Activated CD4-positive, alpha-beta T cell treated with anti-CD3 and anti-CD28 coated beads for 36 hours (primary cell): ENCODE results near the gene KCTD13. TPM values are rescaled to one million over a fixed set of nuclear protein-coding genes. Genes with fewer than 3 reads are reported as not detected.
"Not testable (repeated sequence)": the region's sequence is repeated elsewhere in the genome, so short reads cannot be mapped to it uniquely, and the experiment has no call there.

Experiments
- ATAC-seq: fragments of 200-7000 bp; cut with Tn5 transposase; one replicate; pipeline ENCODE4 v1.10.0; 2021; ENCODE audit warnings: mild to moderate bottlenecking, moderate library complexity
- CTCF ChIA-PET: fragments of 350-600 bp; sonication (Branson Sonifier 250); formaldehyde crosslinking; loops from one replicate; lab custom pipeline; 2021; ENCODE audit warnings: antibody characterized with exemption; lab: Charles Lee
- POLR2A ChIA-PET: fragments of 350-600 bp; sonication (Branson Sonifier 250); formaldehyde crosslinking; loops from one replicate; lab custom pipeline; 2021; ENCODE audit warnings: antibody characterized with exemption, inconsistent platforms; lab: Charles Lee
- DNase-seq: peaks from one replicate; pipeline ENCODE4 v3.0.0-alpha.2; 2020
- H3K27ac Mint-ChIP-seq: one replicate; pipeline ENCODE4 v1.8.0; 2021; ENCODE audit warnings: mixed read lengths
- H3K27me3 Mint-ChIP-seq: one replicate; pipeline ENCODE4 v1.8.0; 2021; ENCODE audit warnings: mixed read lengths
- H3K36me3 Mint-ChIP-seq: one replicate; pipeline ENCODE4 v1.8.0; 2021; ENCODE audit warnings: low read depth, mixed read lengths
- H3K4me1 Mint-ChIP-seq: one replicate; pipeline ENCODE4 v1.8.0; 2021; ENCODE audit warnings: mixed read lengths
- H3K4me3 Mint-ChIP-seq: one replicate; pipeline ENCODE4 v1.8.0; 2021; ENCODE audit warnings: mild to moderate bottlenecking, moderate library complexity, mixed read lengths
- H3K9me3 Mint-ChIP-seq: one replicate; pipeline ENCODE4 v1.8.0; 2021; ENCODE audit warnings: low read depth, mixed read lengths
- intact Hi-C, 2 experiments: fragments of 100-400 bp; cut with DNase I in 1 of 2; cut with micrococcal nuclease in 1 of 2; formaldehyde crosslinking; loops; one replicate each; pipeline versions ENCODE4 v1.14.2 to v1.15.1; 2022 to 2024; cut with DNase I, micrococcal nuclease
- total RNA-seq, 2 experiments: library from RNA; stranded (reverse); gene quantifications; one replicate each; pipeline ENCODE4 v1.2.3, GENCODE V29; 2021

Gene KCTD13
- total RNA-seq, 2 experiments from 2014 or later, result 30.4 to 33.4 TPM

- no peaks in the 10 kb centered on the region for H3K9me3 Mint-ChIP-seq
- no peak overlapping the region for H3K4me3 Mint-ChIP-seq
- intact Hi-C loops, result loop anchor here in 1 of 2 experiments (5.0 kb wide), 2 partner anchors 84 to 144 kb away; partner anchors contain the start of genes C16orf92 and TMEM219
- H3K36me3 Mint-ChIP-seq, result no peaks in the 10 kb centered on the region
- H3K27me3 Mint-ChIP-seq, result peaks cover 25% of the 10 kb centered on the region
- CTCF ChIA-PET, result interaction anchor here (0.9 to 1.9 kb wide), 6 partner anchors 22 to 63 kb away, joined by 3 to 8 read pairs (median 3); partner anchors contain the start of genes ASPHD1 and PAGR1
- H3K27ac Mint-ChIP-seq, result no peak overlapping the region
- DNase-seq (no peak), ATAC-seq (no peak)
- H3K4me1 Mint-ChIP-seq, result peaks cover 7% of the 10 kb centered on the region
- POLR2A ChIA-PET, result interaction anchor here (1.6 kb wide), 1 partner anchor 15 kb away, joined by 4 read pairs; the partner anchor contains the start of gene CDIPT
These were observed 47.9 kb downstream of the KCTD13 start for GRCh38 chr16:29878172-29878571.

- H3K4me3 Mint-ChIP-seq, result peak overlapping the region; percentile 29
- peaks cover 22% of the 10 kb centered on the region for H3K27me3 Mint-ChIP-seq
- ATAC-seq (peak; percentile 93), DNase-seq (peak; percentile 85)
- H3K27ac Mint-ChIP-seq, result no peak overlapping the region
- no peaks in the 10 kb centered on the region for H3K9me3 Mint-ChIP-seq
- intact Hi-C loops, result loop anchor here in 1 of 2 experiments (1.0 to 5.0 kb wide), 5 partner anchors 14 to 145 kb away; partner anchors contain the start of genes ASPHD1, C16orf92, CDIPT and KCTD13
- peaks cover 7% of the 10 kb centered on the region for H3K4me1 Mint-ChIP-seq
- ChIA-PET CTCF (interaction anchor here (0.5 to 1.9 kb wide), 9 partner anchors 23 to 179 kb away, joined by 3 to 8 read pairs (median 3); partner anchors contain the start of genes ASPHD1, PAGR1 and TLCD3B), POLR2A (interaction anchor here (1.6 kb wide), 1 partner anchor 14 kb away, joined by 4 read pairs; the partner anchor contains the start of gene CDIPT)
- no peaks in the 10 kb centered on the region for H3K36me3 Mint-ChIP-seq
These were observed 48.6 kb downstream of the KCTD13 start for GRCh38 chr16:29877266-29877961.

GRCh38 chr16:29876594-29877249, 49.3 kb downstream of the KCTD13 start:
- H3K27ac Mint-ChIP-seq, result no peak overlapping the region
- DNase-seq (peak; percentile 58), ATAC-seq (no peak)
- peaks cover 22% of the 10 kb centered on the region for H3K27me3 Mint-ChIP-seq
- peaks cover 7% of the 10 kb centered on the region for H3K4me1 Mint-ChIP-seq
- H3K4me3 Mint-ChIP-seq, result peak overlapping the region; percentile 52
- ChIA-PET POLR2A (interaction anchor here (1.6 kb wide), 1 partner anchor 14 kb away, joined by 4 read pairs; the partner anchor contains the start of gene CDIPT), CTCF (interaction anchor here (0.6 to 1.9 kb wide), 6 partner anchors 28 to 178 kb away, joined by 3 to 8 read pairs (median 4); partner anchors contain the start of gene TLCD3B)
- H3K36me3 Mint-ChIP-seq, result no peaks in the 10 kb centered on the region
- no peaks in the 10 kb centered on the region for H3K9me3 Mint-ChIP-seq
- intact Hi-C loops, result loop anchor here in 1 of 2 experiments (1.0 to 5.0 kb wide), 5 partner anchors 13 to 146 kb away; partner anchors contain the start of genes ASPHD1, C16orf92, CDIPT and KCTD13

- Mint-ChIP-seq H3K27me3 (peaks cover 22% of the 10 kb centered on the region), H3K9me3 (no peaks in the 10 kb centered on the region), H3K4me1 (peaks cover 7% of the 10 kb centered on the region), H3K4me3 (peak overlapping the region; percentile 52), H3K36me3 (no peaks in the 10 kb centered on the region), H3K27ac (no peak overlapping the region)
- no peak for ATAC-seq
- ChIA-PET CTCF (interaction anchor here (0.9 to 1.0 kb wide), 2 partner anchors 29 to 46 kb away, joined by 4 read pairs; no protein-coding TSS in a partner anchor), POLR2A (no interaction called here)
- intact Hi-C loops, result loop anchor here in 1 of 2 experiments (5.0 kb wide), 2 partner anchors 86 to 146 kb away; partner anchors contain the start of genes C16orf92 and TMEM219
- DNase-seq, result no peak
These were observed 49.8 kb downstream of the KCTD13 start for GRCh38 chr16:29876217-29876593.

GRCh38 chr16:29875206-29875605, 50.8 kb downstream of the KCTD13 start:
- peaks cover 22% of the 10 kb centered on the region for H3K27me3 Mint-ChIP-seq
- intact Hi-C loops, result loop anchor here in 1 of 2 experiments (5.0 kb wide), 2 partner anchors 87 to 147 kb away; partner anchors contain the start of genes C16orf92 and TMEM219
- H3K36me3 Mint-ChIP-seq, result no peaks in the 10 kb centered on the region
- ATAC-seq (no peak), DNase-seq (no peak)
- H3K27ac Mint-ChIP-seq, result no peak overlapping the region
- no peak overlapping the region for H3K4me3 Mint-ChIP-seq
- ChIA-PET CTCF (interaction anchor here (0.7 to 0.9 kb wide), 2 partner anchors 9 to 11 kb away, joined by 3 to 4 read pairs; no protein-coding TSS in a partner anchor), POLR2A (interaction anchor here (0.7 kb wide), 1 partner anchor 97 kb away, joined by 10 read pairs; no protein-coding TSS in a partner anchor)
- no peaks in the 10 kb centered on the region for H3K9me3 Mint-ChIP-seq
- H3K4me1 Mint-ChIP-seq, result peaks cover 7% of the 10 kb centered on the region

GRCh38 chr16:29873319-29873718, 52.7 kb downstream of the KCTD13 start:
- H3K4me3 Mint-ChIP-seq, result no peak overlapping the region
- ChIA-PET POLR2A (no interaction called here), CTCF (no interaction called here)
- peaks cover 20% of the 10 kb centered on the region for H3K27me3 Mint-ChIP-seq
- no peaks in the 10 kb centered on the region for H3K9me3 Mint-ChIP-seq
- DNase-seq, result no peak
- intact Hi-C loops, result no loop called here
- no peak overlapping the region for H3K27ac Mint-ChIP-seq
- H3K4me1 Mint-ChIP-seq, result peaks cover 7% of the 10 kb centered on the region
- H3K36me3 Mint-ChIP-seq, result no peaks in the 10 kb centered on the region
- no peak for ATAC-seq

- H3K27ac Mint-ChIP-seq, result no peak overlapping the region
- H3K9me3 Mint-ChIP-seq, result no peaks in the 10 kb centered on the region
- DNase-seq (no peak), ATAC-seq (no peak)
- intact Hi-C loops, result no loop called here
- CTCF ChIA-PET, result interaction anchor here (0.6 to 0.9 kb wide), 2 partner anchors 9 to 143 kb away, joined by 3 to 4 read pairs; partner anchors contain the start of gene CDIPT
- POLR2A ChIA-PET, result no interaction called here
- H3K36me3 Mint-ChIP-seq, result no peaks in the 10 kb centered on the region
- peaks cover 9% of the 10 kb centered on the region for H3K27me3 Mint-ChIP-seq
- no peaks in the 10 kb centered on the region for H3K4me1 Mint-ChIP-seq
- H3K4me3 Mint-ChIP-seq, result no peak overlapping the region
These were observed 54.0 kb downstream of the KCTD13 start for GRCh38 chr16:29871822-29872546.

- ATAC-seq, H3K9me3 Mint-ChIP-seq, H3K4me1 Mint-ChIP-seq, POLR2A ChIA-PET, DNase-seq, H3K36me3 Mint-ChIP-seq, H3K27me3 Mint-ChIP-seq, H3K4me3 Mint-ChIP-seq, H3K27ac Mint-ChIP-seq: not testable (repeated sequence)
- CTCF ChIA-PET, result interaction anchor here (1.5 kb wide), 1 partner anchor 34 kb away, joined by 4 read pairs; no protein-coding TSS in a partner anchor
- intact Hi-C loops, result loop anchor here in 1 of 2 experiments (10.0 kb wide), 1 partner anchor 156 kb away; the partner anchor contains the start of gene C16orf92
These were observed 57.0 kb downstream of the KCTD13 start for GRCh38 chr16:29869067-29869466.

- CTCF ChIA-PET, result interaction anchor here (0.6 to 2.0 kb wide), 3 partner anchors 10 to 33 kb away, joined by 3 to 6 read pairs (median 4); no protein-coding TSS in a partner anchor
- H3K4me1 Mint-ChIP-seq, result no peaks in the 10 kb centered on the region
- intact Hi-C loops, result loop anchor here in 1 of 2 experiments (10.0 kb wide), 1 partner anchor 156 kb away; the partner anchor contains the start of gene C16orf92
- H3K9me3 Mint-ChIP-seq, result no peaks in the 10 kb centered on the region
- POLR2A ChIA-PET, result no interaction called here
- DNase-seq, result no peak
- no peak for ATAC-seq
- no peaks in the 10 kb centered on the region for H3K27me3 Mint-ChIP-seq
- no peak overlapping the region for H3K27ac Mint-ChIP-seq
- no peak overlapping the region for H3K4me3 Mint-ChIP-seq
- no peaks in the 10 kb centered on the region for H3K36me3 Mint-ChIP-seq
These were observed 57.5 kb downstream of the KCTD13 start for GRCh38 chr16:29868396-29869009.

- ATAC-seq (no peak), DNase-seq (no peak)
- H3K4me3 Mint-ChIP-seq, result no peak overlapping the region
- H3K27me3 Mint-ChIP-seq, result no peaks in the 10 kb centered on the region
- peaks cover 16% of the 10 kb centered on the region for H3K4me1 Mint-ChIP-seq
- ChIA-PET CTCF (interaction anchor here (0.6 to 2.6 kb wide), 8 partner anchors 16 to 164 kb away, joined by 3 to 12 read pairs (median 4); partner anchors contain the start of gene KCTD13), POLR2A (no interaction called here)
- peaks cover 10% of the 10 kb centered on the region for H3K36me3 Mint-ChIP-seq
- intact Hi-C loops, result loop anchor here in 1 of 2 experiments (10.0 kb wide), 1 partner anchor 161 kb away; the partner anchor contains the start of gene C16orf92
- H3K9me3 Mint-ChIP-seq, result no peaks in the 10 kb centered on the region
- H3K27ac Mint-ChIP-seq, result no peak overlapping the region
These were observed 61.8 kb downstream of the KCTD13 start for GRCh38 chr16:29864205-29864604.
